IPS DF 4.7 (cell line): Measurements from ENCODE around the gene MDGA2.
"Not testable (repeated sequence)": the region's sequence is repeated elsewhere in the genome, so short reads cannot be mapped to it uniquely, and the experiment has no call there.

Source experiments
- DNase-seq: peaks from one replicate; pipeline ENCODE4 v3.0.0-alpha.2; 2013; ENCODE audit warnings: low spot score; ENCODE audit errors: extremely low read depth

MDGA2 gene

GRCh38 chr14:47624126-47624525 lies 51.3 kb downstream of the MDGA2 start:
- DNase-seq = not testable (repeated sequence)

GRCh38 chr14:47619392-47619791 lies 56.0 kb downstream of the MDGA2 start:
- no peak for DNase-seq

DNA sequence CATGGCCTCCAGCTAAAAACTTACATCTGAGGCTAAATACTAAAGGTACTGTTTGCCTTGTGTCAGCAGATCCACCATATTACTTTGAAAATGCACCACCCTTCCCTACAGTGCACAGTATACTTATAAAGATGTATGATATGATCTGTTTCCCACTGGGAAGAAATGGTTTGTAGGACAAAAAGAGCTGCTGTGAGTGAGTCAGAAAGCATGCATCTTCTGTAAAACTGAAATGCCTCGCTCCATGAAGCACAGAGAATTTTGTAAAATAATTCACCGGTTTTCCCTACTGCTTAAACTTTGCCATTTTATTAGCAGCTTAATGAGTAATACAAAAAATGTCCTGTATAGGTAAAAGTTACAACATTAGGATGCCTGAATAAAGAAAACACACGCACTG lies 68.8 kb downstream of the MDGA2 start:
- DNase-seq = no peak

- no peak for DNase-seq
These were observed 78.5 kb downstream of the MDGA2 start for GRCh38 chr14:47596860-47597259.

DNA sequence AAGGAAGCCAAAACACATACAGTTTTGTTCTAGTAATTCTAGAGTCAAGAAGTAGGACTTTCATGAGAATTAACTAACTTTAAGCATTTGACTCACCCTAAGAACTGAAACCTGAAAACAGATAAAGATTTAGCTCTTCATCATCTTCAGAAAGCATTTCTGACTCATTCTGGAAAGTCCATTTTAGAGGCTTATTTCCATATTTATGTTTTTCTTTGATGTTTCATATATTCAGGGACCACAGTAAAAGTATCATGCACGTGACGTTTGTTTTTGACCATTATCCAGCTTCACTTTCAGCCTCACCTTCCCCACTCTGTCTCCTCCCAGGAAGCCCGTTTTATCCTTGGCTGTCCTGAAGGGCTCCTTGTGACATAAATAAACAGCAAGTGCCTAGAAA lies 79.2 kb downstream of the MDGA2 start:
- DNase-seq = no peak

DNA sequence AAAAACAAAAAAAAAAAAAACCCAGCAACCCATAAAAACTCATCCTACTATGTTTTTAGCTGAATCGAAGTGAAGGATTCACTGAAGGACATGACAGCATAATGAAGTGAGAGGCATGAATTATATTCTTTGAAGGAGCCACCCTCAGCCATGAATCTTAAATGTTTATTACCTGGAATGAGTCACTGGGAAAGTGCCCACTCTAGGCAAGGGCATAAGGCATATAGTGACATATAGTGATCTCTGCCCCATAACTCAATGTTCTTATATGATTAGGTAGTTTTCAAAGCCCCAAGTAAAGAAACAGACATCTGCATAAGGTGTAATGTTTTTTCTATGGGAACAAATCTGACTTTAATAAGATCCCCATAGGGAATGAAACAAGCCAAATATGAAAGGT lies 79.9 kb downstream of the MDGA2 start:
- no peak for DNase-seq

- DNase-seq = no peak
These were observed 84.5 kb downstream of the MDGA2 start for GRCh38 chr14:47590767-47591495.

DNA sequence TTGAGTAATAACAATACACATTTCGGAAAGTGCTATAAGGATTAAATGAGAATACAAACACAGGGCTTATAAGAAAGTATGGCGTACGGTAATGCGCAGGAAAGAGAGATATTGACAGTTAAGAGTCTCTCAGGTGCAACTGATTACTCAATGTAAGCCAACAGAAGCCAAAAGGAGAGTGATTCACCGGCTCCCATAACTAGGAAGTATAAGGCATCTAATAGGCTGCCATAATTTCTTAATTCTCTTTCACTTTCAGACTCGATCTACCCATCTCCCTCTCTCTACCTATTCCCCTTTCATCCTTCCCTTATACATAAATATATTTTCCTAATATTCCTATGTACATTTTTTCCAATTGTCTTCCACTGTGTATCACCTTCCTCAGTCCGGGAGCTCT lies 90.0 kb downstream of the MDGA2 start:
- DNase-seq = no peak

DNA sequence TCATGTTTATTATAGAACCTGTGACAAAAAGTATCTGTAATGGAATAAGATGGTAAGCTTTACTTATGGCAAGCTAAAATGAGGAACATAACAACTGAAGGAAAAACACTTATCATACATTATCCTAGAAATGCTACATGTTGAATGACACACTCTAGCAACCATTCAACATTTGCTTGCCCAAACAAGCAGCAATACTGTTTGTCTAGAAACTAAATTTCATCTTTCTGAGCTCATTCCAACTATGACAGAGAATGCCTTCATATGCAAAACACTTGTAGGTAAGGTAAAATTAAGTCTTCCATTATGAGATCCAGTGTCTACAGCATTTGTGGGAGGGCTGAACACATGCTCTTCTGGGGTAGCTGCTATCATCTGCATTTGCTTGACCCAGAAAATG lies 108.1 kb downstream of the MDGA2 start:
- no peak for DNase-seq

- DNase-seq = no peak
These were observed 117.5 kb downstream of the MDGA2 start for GRCh38 chr14:47557894-47558293.

GRCh38 chr14:47555333-47555732 lies 120.1 kb downstream of the MDGA2 start:
- DNase-seq = no peak

GRCh38 chr14:47549886-47550285 lies 125.5 kb downstream of the MDGA2 start:
- no peak for DNase-seq

GRCh38 chr14:47543459-47543858 lies 131.9 kb downstream of the MDGA2 start:
- DNase-seq = no peak

DNA sequence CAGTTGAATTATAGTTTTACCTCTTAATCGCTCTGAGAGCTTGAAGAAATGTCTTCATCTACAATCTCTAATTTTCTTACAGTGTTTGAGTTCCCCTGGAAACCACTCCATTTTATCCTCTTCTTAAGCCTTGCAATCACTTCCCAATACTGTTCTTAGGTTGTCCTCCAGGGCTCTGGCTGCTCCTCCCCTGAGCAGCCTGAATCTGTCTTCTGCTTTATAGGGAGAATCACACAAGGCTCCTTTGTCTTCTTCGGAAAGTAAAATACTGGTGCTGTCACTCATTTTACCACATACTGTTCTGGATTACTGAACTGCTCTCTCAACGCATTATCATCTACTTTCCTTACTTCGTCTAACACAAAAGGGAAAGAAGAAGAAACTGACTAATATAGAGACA lies 133.7 kb downstream of the MDGA2 start:
- DNase-seq = no peak

DNA sequence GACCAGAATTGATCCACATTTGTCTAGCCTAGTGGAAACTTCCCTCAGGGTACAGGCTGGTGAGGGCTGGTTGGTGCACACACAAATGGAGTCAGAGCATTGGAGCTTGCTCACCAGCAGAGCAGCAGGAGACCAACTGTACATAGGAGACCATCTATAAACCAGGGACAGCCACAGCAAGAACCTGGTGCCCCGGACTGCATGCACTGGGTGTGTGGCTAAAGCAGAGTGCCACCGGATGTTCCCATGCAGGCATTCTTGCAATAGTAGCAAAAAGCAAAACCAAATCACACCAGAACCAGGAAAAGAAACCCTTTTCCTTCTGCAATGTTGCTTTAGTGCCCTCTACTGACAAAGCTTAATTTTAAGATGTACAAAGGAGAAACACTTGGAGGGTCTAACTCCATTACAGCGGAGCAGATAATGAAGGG lies 136.4 kb downstream of the MDGA2 start:
- DNase-seq = peak; percentile 14

GRCh38 chr14:47536341-47536740 lies 139.1 kb downstream of the MDGA2 start:
- DNase-seq = no peak

GRCh38 chr14:47526591-47527244 lies 148.7 kb downstream of the MDGA2 start:
- DNase-seq = no peak

GRCh38 chr14:47524524-47524923 lies 150.9 kb downstream of the MDGA2 start:
- DNase-seq = no peak

GRCh38 chr14:47520382-47520781 lies 155.0 kb downstream of the MDGA2 start:
- DNase-seq = no peak

- no peak for DNase-seq
These were observed 163.6 kb downstream of the MDGA2 start for GRCh38 chr14:47511829-47512228.

- no peak for DNase-seq
These were observed 165.4 kb downstream of the MDGA2 start for GRCh38 chr14:47509957-47510356.

DNA sequence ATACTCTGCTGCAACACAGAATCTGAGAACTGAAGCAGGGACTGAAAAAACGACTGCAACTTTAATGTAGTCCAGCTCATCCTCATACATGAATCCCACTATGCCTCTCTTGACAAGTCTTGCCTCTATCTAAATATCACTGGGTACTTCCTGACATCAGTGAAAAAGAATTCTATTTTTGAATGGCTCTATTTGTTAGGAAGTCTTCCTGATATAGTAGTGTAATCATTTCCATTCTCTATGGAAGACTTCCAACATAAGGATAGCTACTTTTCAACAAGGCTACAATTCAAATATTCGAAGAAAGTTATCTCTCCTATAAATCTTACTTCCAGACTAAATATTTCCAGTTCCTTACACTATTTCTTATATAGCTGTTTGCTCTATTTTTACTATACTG lies 167.5 kb downstream of the MDGA2 start:
- DNase-seq = no peak

GRCh38 chr14:47500369-47500768 lies 175.0 kb downstream of the MDGA2 start:
- DNase-seq = no peak
